GM12872 (cell line): ENCODE data around the gene ZNF236.
A peak's percentile ranks its signal among the peaks of the same experiment; 100 is the strongest.

Source experiments
- CTCF ChIP-seq: IDR thresholded peaks from 3 replicates; pipeline ENCODE4 v1.5.1; 2011; ENCODE audit warnings: low read depth, mild to moderate bottlenecking, low read length, moderate library complexity; ENCODE audit not compliant: insufficient read depth

ZNF236 gene

GRCh38 chr18:76963936-76964335, 141.6 kb downstream of the ZNF236 start:
- TF ChIP-seq CTCF = no peak

- TF ChIP-seq CTCF = 0 out of 3 replicates have a peak, but pooled peaks have one; percentile 3
Measured at GRCh38 chr18:76965555-76966151, 143.3 kb downstream of the ZNF236 start.

GRCh38 chr18:76967721-76968472, 145.5 kb downstream of the ZNF236 start:
- TF ChIP-seq CTCF = no peak

- TF ChIP-seq CTCF = no peak
Measured at GRCh38 chr18:76970770-76971559, 148.6 kb downstream of the ZNF236 start.

- no peak for TF ChIP-seq CTCF
Measured at GRCh38 chr18:76972241-76972640, 149.9 kb downstream of the ZNF236 start.

GRCh38 chr18:76972846-76973519, 150.6 kb downstream of the ZNF236 start:
- no peak for TF ChIP-seq CTCF
